Peyer's patch (tissue), 4 donors: Measurements from ENCODE around the gene BSN. TPM values are rescaled to one million over a fixed set of nuclear protein-coding genes. Genes with fewer than 3 reads are reported as not detected.

Experiments used
- DNase-seq, 3 donors: peaks; one replicate each; pipeline ENCODE4 v3.0.0-alpha.2; 2017 to 2019
- H3K27ac ChIP-seq, 4 donors: fragments of 200-600 bp; sonication (generic); one replicate each; pipeline ENCODE4 v1.5.1; 2016 to 2019
- H3K27me3 ChIP-seq, 2 donors: fragments of 200-600 bp; sonication (generic); one replicate each; pipeline ENCODE4 v1.5.1; 2019
- H3K36me3 ChIP-seq, 3 donors: fragments of 200-600 bp; sonication (generic); one replicate each; pipeline ENCODE4 v1.5.1; 2016 to 2019
- H3K4me1 ChIP-seq, 4 donors: fragments of 200-600 bp; sonication (generic); one replicate each; pipeline ENCODE4 v1.5.1; 2016 to 2019
- H3K4me3 ChIP-seq, 4 donors: fragments of 200-600 bp; sonication (generic); 1 replicate in 3 of 4; 2 replicates in 1 of 4; pipeline ENCODE4 v1.5.1; 2016 to 2019; ENCODE audit warnings: mild to moderate bottlenecking in 1 of 4
- H3K9me3 ChIP-seq, 4 donors: fragments of 200-600 bp; sonication (generic); one replicate each; pipeline ENCODE4 v1.5.1; 2016 to 2019; ENCODE audit warnings: mild to moderate bottlenecking in 1 of 4
- CTCF ChIP-seq, 6 experiments: fragments of 450-650 bp in 4 of 6; fragments of 200-600 bp in 2 of 6; sonication (generic) in 1 of 6; IDR thresholded peaks; one replicate each; pipeline ENCODE4 v1.5.1; 2017 to 2019; ENCODE audit warnings: antibody characterized with exemption in 6 of 6, mild to moderate bottlenecking in 3 of 6, moderate library complexity in 1 of 6
- POLR2A ChIP-seq, 2 donors: fragments of 450-650 bp; IDR thresholded peaks; one replicate each; pipeline ENCODE4 v1.5.1; 2017; ENCODE audit warnings: antibody characterized with exemption in 2 of 2, mild to moderate bottlenecking in 2 of 2, moderate library complexity in 2 of 2
- total RNA-seq, 4 donors: library from RNA; depleted of rRNA; stranded (reverse); fragments of >200 nt; gene quantifications; one replicate each; pipeline ENCODE4 v1.1.0, GENCODE V29; 2016

The BSN gene
- total RNA-seq, 4 donors from 2014 or later, result 0.18 to 3.3 (median 0.85) TPM

GRCh38 chr3:49661281-49661680, 107.0 kb downstream of the BSN start:
- Histone ChIP-seq H3K36me3 (no peaks in the 10 kb centered on the region), H3K4me3 (no peak overlapping the region), H3K27ac (no peak overlapping the region), H3K9me3 (no peaks in the 10 kb centered on the region), H3K27me3 (no peaks in the 10 kb centered on the region), H3K4me1 (no peaks in the 10 kb centered on the region)
- DNase-seq, result no peak
- TF ChIP-seq CTCF (IDR thresholded peaks at IDR 0.05), result no peak
- no peak for TF ChIP-seq POLR2A (IDR thresholded peaks at IDR 0.05)

DNA sequence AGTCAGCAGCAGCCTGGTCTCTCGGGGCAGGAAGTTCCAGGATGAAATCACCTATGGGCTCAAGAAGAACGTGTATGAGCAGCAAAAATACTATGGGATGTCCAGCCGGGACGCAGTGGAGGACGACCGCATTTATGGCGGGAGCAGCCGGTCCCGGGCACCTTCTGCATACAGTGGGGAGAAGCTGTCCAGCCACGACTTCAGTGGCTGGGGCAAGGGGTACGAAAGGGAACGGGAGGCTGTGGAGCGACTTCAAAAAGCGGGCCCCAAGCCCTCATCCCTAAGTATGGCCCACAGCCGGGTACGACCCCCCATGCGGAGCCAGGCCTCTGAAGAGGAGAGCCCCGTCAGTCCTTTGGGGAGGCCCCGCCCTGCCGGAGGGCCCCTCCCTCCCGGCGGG, 107.7 kb downstream of the BSN start:
- Histone ChIP-seq H3K27me3 (no peaks in the 10 kb centered on the region), H3K27ac (no peak overlapping the region), H3K36me3 (no peaks in the 10 kb centered on the region), H3K9me3 (no peaks in the 10 kb centered on the region), H3K4me3 (no peak overlapping the region), H3K4me1 (no peaks in the 10 kb centered on the region)
- no peak for DNase-seq
- no peak for TF ChIP-seq CTCF (IDR thresholded peaks at IDR 0.05)
- TF ChIP-seq POLR2A (IDR thresholded peaks at IDR 0.05), result no peak

- Histone ChIP-seq H3K4me1 (no peaks in the 10 kb centered on the region), H3K4me3 (no peak overlapping the region), H3K27me3 (no peaks in the 10 kb centered on the region), H3K36me3 (no peaks in the 10 kb centered on the region), H3K27ac (no peak overlapping the region), H3K9me3 (no peaks in the 10 kb centered on the region)
- DNase-seq, result no peak
- TF ChIP-seq CTCF (IDR thresholded peaks at IDR 0.05) (no peak), POLR2A (IDR thresholded peaks at IDR 0.05) (no peak)
These were observed 108.6 kb downstream of the BSN start for GRCh38 chr3:49662720-49663413.

DNA sequence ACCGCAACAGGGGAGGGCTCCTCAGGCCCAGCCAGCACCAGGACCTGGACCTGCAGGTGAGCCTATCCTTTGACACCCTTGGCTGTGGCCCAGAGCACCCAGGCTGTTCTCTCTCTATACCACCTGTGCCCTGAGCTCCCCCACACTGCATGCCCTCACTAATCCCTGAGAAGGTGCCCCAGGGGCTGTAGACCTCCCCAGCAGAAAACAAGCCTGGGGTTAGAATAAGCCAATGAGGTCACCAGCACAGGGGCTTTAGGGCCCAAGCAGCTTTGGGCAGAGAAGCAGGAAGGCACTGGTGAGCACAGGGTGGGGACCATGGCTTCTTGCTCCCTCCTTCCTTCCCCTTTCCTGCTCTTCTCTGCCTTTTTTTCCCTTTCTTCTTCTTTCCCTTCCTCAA, 109.6 kb downstream of the BSN start:
- no peak for TF ChIP-seq CTCF (IDR thresholded peaks at IDR 0.05)
- TF ChIP-seq POLR2A (IDR thresholded peaks at IDR 0.05), result no peak
- DNase-seq, result no peak
- H3K36me3 ChIP-seq, result no peaks in the 10 kb centered on the region
- no peaks in the 10 kb centered on the region for H3K9me3 ChIP-seq
- H3K4me3 ChIP-seq, result no peak overlapping the region
- H3K27ac ChIP-seq, result no peak overlapping the region
- H3K4me1 ChIP-seq, result no peaks in the 10 kb centered on the region
- H3K27me3 ChIP-seq, result no peaks in the 10 kb centered on the region

DNA sequence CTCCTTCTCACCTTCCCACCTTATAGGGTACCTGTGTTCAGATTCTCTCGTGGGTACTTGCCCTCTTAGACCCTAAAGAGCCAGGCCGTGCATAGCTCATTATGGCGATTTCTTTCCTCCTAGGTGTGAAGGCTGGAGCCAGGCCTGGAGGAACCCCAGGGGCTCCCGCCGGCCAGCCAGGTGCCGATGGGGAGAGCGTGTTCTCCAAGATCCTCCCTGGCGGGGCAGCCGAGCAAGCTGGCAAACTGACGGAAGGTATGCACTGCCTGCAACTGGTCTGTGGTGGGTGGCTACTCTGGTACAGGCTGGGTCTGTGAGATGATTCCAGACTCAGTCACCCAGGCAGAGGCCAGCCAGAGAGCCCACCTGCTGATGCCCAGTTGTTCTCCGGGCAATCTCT, 110.0 kb downstream of the BSN start:
- no peak for TF ChIP-seq POLR2A (IDR thresholded peaks at IDR 0.05)
- no peak for DNase-seq
- Histone ChIP-seq H3K4me3 (no peak overlapping the region), H3K9me3 (no peaks in the 10 kb centered on the region), H3K27me3 (no peaks in the 10 kb centered on the region), H3K4me1 (no peaks in the 10 kb centered on the region), H3K27ac (no peak overlapping the region), H3K36me3 (no peaks in the 10 kb centered on the region)

DNA sequence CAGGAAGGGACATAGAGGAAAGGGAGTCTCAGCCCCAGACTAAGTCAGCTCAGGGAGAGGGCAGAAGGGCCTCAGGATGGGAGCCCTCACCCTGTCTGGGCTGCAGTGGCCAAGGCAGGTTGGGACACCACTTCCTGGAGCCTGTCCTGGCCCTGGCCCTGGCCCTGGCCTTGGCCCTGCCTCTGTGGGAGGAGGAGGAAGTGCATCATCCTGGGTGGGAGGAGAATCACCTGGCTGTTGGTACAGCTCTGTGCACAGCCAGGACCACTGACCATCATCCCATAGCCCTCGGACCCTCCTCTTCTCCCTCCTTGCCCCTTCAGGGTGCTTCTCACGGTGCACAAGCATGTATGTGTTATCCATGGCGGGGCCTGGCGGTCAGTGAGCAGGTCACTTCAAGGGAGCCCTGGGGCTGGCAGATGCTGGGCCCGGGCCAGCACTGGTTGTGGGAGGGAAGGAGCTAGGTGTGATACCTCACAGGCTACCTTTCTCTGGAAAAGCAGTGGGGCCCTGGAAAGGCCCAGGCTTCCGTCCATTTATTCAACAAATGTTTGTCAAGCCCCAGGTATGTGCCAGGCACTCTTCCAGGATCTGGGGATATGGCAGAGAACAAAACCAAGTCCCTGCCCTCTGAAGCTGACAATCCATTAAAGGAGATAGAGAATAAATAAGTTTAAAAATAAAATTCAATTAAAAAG, 111.7 kb downstream of the BSN start:
- Histone ChIP-seq H3K27ac (no peak overlapping the region), H3K9me3 (no peaks in the 10 kb centered on the region), H3K36me3 (no peaks in the 10 kb centered on the region), H3K4me3 (no peak overlapping the region), H3K27me3 (no peaks in the 10 kb centered on the region), H3K4me1 (no peaks in the 10 kb centered on the region)
- DNase-seq, result no peak
- TF ChIP-seq CTCF (IDR thresholded peaks at IDR 0.05) (no peak), POLR2A (IDR thresholded peaks at IDR 0.05) (no peak)
